HEK293 (cell line): ENCODE measurements around the gene LNPEP.
A peak's percentile ranks its signal among the peaks of the same experiment; 100 is the strongest.

ENCODE experiments used
- ATF2 ChIP-seq: fragments of 450-650 bp; formaldehyde crosslinking; IDR thresholded peaks from 2 replicates; pipeline ENCODE4 v1.5.1; 2016; ENCODE audit warnings: missing biosample characterization, missing genetic modification characterization, low read depth
- GLIS1 ChIP-seq: fragments of 450-650 bp; formaldehyde crosslinking; IDR thresholded peaks from 2 replicates; pipeline ENCODE4 v1.5.1; 2016; ENCODE audit warnings: missing biosample characterization, missing genetic modification characterization
- MEIS1 ChIP-seq: sonication (generic); formaldehyde crosslinking; IDR thresholded peaks from 2 replicates; pipeline ENCODE4 v1.8.1; 2022; ENCODE audit warnings: missing genetic modification reagents, mild to moderate bottlenecking, borderline replicate concordance
- MZF1 ChIP-seq: fragments of 450-650 bp; formaldehyde crosslinking; IDR thresholded peaks from 2 replicates; pipeline ENCODE4 v1.5.1; 2017; ENCODE audit warnings: missing biosample characterization, missing genetic modification characterization, borderline replicate concordance
- OVOL3 ChIP-seq: fragments of 450-650 bp; formaldehyde crosslinking; IDR thresholded peaks from 2 replicates; pipeline ENCODE4 v1.5.1; 2016; ENCODE audit warnings: missing biosample characterization, missing genetic modification characterization
- REPIN1 ChIP-seq: fragments of 450-650 bp; formaldehyde crosslinking; IDR thresholded peaks from 2 replicates; pipeline ENCODE4 v1.5.1; 2017; ENCODE audit warnings: missing biosample characterization, missing genetic modification characterization, low read depth
- SETDB1 ChIP-seq: IDR thresholded peaks from one replicate; pipeline ENCODE4 v1.6.1; 2017; ENCODE audit warnings: mild to moderate bottlenecking, low read length, moderate library complexity, mixed read lengths; ENCODE audit not compliant: insufficient read length
- YY2 ChIP-seq: fragments of 450-650 bp; formaldehyde crosslinking; IDR thresholded peaks from 2 replicates; pipeline ENCODE4 v1.5.1; 2016; ENCODE audit warnings: missing biosample characterization, missing genetic modification characterization
- ZBTB7A ChIP-seq: fragments of 450-650 bp; formaldehyde crosslinking; IDR thresholded peaks from 2 replicates; pipeline ENCODE4 v1.5.1; 2016; ENCODE audit warnings: low read depth, missing biosample characterization, missing genetic modification characterization
- ZIC2 ChIP-seq: fragments of 450-650 bp; formaldehyde crosslinking; IDR thresholded peaks from 2 replicates; pipeline ENCODE4 v1.5.1; 2016; ENCODE audit warnings: missing biosample characterization, missing genetic modification characterization
- ZNF112 ChIP-seq: fragments of 450-650 bp; formaldehyde crosslinking; IDR thresholded peaks from 2 replicates; pipeline ENCODE4 v1.5.0; 2017; ENCODE audit warnings: missing biosample characterization, missing genetic modification characterization
- ZNF114 ChIP-seq: fragments of 450-650 bp; formaldehyde crosslinking; IDR thresholded peaks from 2 replicates; pipeline ENCODE4 v1.5.0; 2017; ENCODE audit warnings: missing biosample characterization, missing genetic modification characterization
- ZNF132 ChIP-seq: fragments of 450-650 bp; formaldehyde crosslinking; IDR thresholded peaks from 2 replicates; pipeline ENCODE4 v1.5.1; 2017; ENCODE audit warnings: missing biosample characterization, missing genetic modification characterization, borderline replicate concordance
- ZNF146 ChIP-seq: fragments of 450-650 bp; formaldehyde crosslinking; IDR thresholded peaks from 2 replicates; pipeline ENCODE4 v1.5.1; 2016; ENCODE audit warnings: missing biosample characterization, missing genetic modification characterization
- ZNF174 ChIP-seq: fragments of 450-650 bp; formaldehyde crosslinking; IDR thresholded peaks from 2 replicates; pipeline ENCODE4 v1.5.0; 2017; ENCODE audit warnings: missing biosample characterization, mild to moderate bottlenecking, missing genetic modification characterization
- ZNF214 ChIP-seq: fragments of 450-650 bp; formaldehyde crosslinking; IDR thresholded peaks from 2 replicates; pipeline ENCODE4 v1.5.1; 2017; ENCODE audit warnings: missing biosample characterization, mild to moderate bottlenecking, missing genetic modification characterization, borderline replicate concordance
- ZNF341 ChIP-seq: fragments of 450-650 bp; formaldehyde crosslinking; IDR thresholded peaks from 2 replicates; pipeline ENCODE4; 2016; ENCODE audit warnings: low read depth, missing biosample characterization, missing genetic modification characterization
- ZNF350 ChIP-seq: fragments of 450-650 bp; formaldehyde crosslinking; IDR thresholded peaks from 2 replicates; pipeline ENCODE4 v1.5.0; 2017; ENCODE audit warnings: missing biosample characterization, mild to moderate bottlenecking, missing genetic modification characterization
- ZNF37A ChIP-seq: fragments of 450-650 bp; IDR thresholded peaks from 2 replicates; pipeline ENCODE4 v1.5.1; 2018; ENCODE audit warnings: missing biosample characterization, missing genetic modification characterization
- ZNF391 ChIP-seq: fragments of 450-650 bp; formaldehyde crosslinking; IDR thresholded peaks from 2 replicates; pipeline ENCODE4 v1.5.1; 2016; ENCODE audit warnings: low read depth, missing biosample characterization, missing genetic modification characterization, borderline replicate concordance
- ZNF423 ChIP-seq: fragments of 450-650 bp; formaldehyde crosslinking; IDR thresholded peaks from 2 replicates; pipeline ENCODE4 v1.5.1; 2016; ENCODE audit warnings: missing biosample characterization, missing genetic modification characterization
- ZNF529 ChIP-seq: fragments of 450-650 bp; formaldehyde crosslinking; IDR thresholded peaks from 2 replicates; pipeline ENCODE4 v1.5.1; 2017; ENCODE audit warnings: missing genetic modification characterization, missing biosample characterization; ENCODE audit not compliant: insufficient replicate concordance
- ZNF558 ChIP-seq: fragments of 450-650 bp; formaldehyde crosslinking; IDR thresholded peaks from 2 replicates; pipeline ENCODE4 v1.5.1; 2016; ENCODE audit warnings: missing biosample characterization, missing genetic modification characterization
- ZNF585B ChIP-seq: fragments of 450-650 bp; formaldehyde crosslinking; IDR thresholded peaks from 2 replicates; pipeline ENCODE4 v1.5.1; 2016; ENCODE audit warnings: missing biosample characterization, missing genetic modification characterization
- ZNF610 ChIP-seq: fragments of 450-650 bp; formaldehyde crosslinking; IDR thresholded peaks from 2 replicates; pipeline ENCODE4 v1.5.1; 2016; ENCODE audit warnings: missing biosample characterization, missing genetic modification characterization, borderline replicate concordance
- ZNF626 ChIP-seq: fragments of 450-650 bp; sonication (Bioruptor Pico); formaldehyde crosslinking; IDR thresholded peaks from 2 replicates; pipeline ENCODE4 v1.5.1; 2018; ENCODE audit warnings: missing biosample characterization, missing genetic modification characterization, inconsistent platforms
- ZNF837 ChIP-seq: fragments of 450-650 bp; formaldehyde crosslinking; IDR thresholded peaks from 2 replicates; pipeline ENCODE4 v1.5.1; 2016; ENCODE audit warnings: missing biosample characterization, missing genetic modification characterization
- ZSCAN18 ChIP-seq: fragments of 450-650 bp; formaldehyde crosslinking; IDR thresholded peaks from 2 replicates; pipeline ENCODE4 v1.5.1; 2016; ENCODE audit warnings: missing biosample characterization, missing genetic modification characterization
- TF ChIP-seq, protein P1 (sequence below): sonication (generic); formaldehyde crosslinking; IDR thresholded peaks from 2 replicates; pipeline ENCODE4 v1.8.1; 2022; ENCODE audit warnings: mild to moderate bottlenecking, moderate library complexity, missing genetic modification reagents
- TF ChIP-seq, protein P2 (sequence below): fragments of 450-650 bp; formaldehyde crosslinking; IDR thresholded peaks from 2 replicates; pipeline ENCODE4 v1.5.1; 2016; ENCODE audit warnings: missing biosample characterization, missing genetic modification characterization, borderline replicate concordance

The LNPEP gene

GRCh38 chr5:96934708-96935558, 947 bp upstream of the LNPEP start (continued):
- TF ChIP-seq MZF1 (tag by site-specific recombination) (peak; percentile 42; the same call in 1 of the 2 replicates), ZNF132 (tag by site-specific recombination) (no peak), GLIS1 (tag by site-specific recombination) (peak; percentile 97), REPIN1 (0 out of 2 replicates have a peak, but pooled peaks have one; percentile 29), ZNF391 (tag by site-specific recombination) (peak; percentile 70), YY2 (tag by site-specific recombination) (peak; percentile 75), SETDB1 (no peak), ZNF112 (no peak), ZNF214 (tag by site-specific recombination) (no peak), OVOL3 (peak; percentile 81; the same call in 1 of the 2 replicates), ZNF146 (tag by site-specific recombination) (peak; percentile 10; the same call in 1 of the 2 replicates), ZNF423 (peak; percentile 100), ZNF350 (tag by site-specific recombination) (no peak), ZIC2 (tag by site-specific recombination) (peak; percentile 98), MEIS1 (no peak), ZNF626 (no peak; the same call in 1 of the 2 replicates), ZNF174 (no peak), ZSCAN18 (0 out of 2 replicates have a peak, but pooled peaks have one; percentile 71), ZNF529 (tag by site-specific recombination) (no peak), ZNF341 (tag by site-specific recombination) (peak; percentile 83), ZBTB7A (tag by site-specific recombination) (peak; percentile 99), ZNF610 (tag by site-specific recombination) (peak; percentile 69; the same call in 1 of the 2 replicates), ZNF114 (tag by site-specific recombination) (no peak), ZNF585B (tag by site-specific recombination) (no peak; the same call in 1 of the 2 replicates), ATF2 (tag by site-specific recombination) (no peak), ZNF837 (tag by site-specific recombination) (peak; percentile 58), ZNF558 (0 out of 2 replicates have a peak, but pooled peaks have one; percentile 20), ZNF37A (tag by site-specific recombination) (peak; percentile 46; the same call in 1 of the 2 replicates)
- TF ChIP-seq, protein P1, sequence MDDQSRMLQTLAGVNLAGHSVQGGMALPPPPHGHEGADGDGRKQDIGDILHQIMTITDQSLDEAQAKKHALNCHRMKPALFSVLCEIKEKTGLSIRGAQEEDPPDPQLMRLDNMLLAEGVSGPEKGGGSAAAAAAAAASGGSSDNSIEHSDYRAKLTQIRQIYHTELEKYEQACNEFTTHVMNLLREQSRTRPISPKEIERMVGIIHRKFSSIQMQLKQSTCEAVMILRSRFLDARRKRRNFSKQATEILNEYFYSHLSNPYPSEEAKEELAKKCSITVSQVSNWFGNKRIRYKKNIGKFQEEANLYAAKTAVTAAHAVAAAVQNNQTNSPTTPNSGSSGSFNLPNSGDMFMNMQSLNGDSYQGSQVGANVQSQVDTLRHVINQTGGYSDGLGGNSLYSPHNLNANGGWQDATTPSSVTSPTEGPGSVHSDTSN (CRISPR knock-in tag) = no peak
- TF ChIP-seq, protein P2, sequence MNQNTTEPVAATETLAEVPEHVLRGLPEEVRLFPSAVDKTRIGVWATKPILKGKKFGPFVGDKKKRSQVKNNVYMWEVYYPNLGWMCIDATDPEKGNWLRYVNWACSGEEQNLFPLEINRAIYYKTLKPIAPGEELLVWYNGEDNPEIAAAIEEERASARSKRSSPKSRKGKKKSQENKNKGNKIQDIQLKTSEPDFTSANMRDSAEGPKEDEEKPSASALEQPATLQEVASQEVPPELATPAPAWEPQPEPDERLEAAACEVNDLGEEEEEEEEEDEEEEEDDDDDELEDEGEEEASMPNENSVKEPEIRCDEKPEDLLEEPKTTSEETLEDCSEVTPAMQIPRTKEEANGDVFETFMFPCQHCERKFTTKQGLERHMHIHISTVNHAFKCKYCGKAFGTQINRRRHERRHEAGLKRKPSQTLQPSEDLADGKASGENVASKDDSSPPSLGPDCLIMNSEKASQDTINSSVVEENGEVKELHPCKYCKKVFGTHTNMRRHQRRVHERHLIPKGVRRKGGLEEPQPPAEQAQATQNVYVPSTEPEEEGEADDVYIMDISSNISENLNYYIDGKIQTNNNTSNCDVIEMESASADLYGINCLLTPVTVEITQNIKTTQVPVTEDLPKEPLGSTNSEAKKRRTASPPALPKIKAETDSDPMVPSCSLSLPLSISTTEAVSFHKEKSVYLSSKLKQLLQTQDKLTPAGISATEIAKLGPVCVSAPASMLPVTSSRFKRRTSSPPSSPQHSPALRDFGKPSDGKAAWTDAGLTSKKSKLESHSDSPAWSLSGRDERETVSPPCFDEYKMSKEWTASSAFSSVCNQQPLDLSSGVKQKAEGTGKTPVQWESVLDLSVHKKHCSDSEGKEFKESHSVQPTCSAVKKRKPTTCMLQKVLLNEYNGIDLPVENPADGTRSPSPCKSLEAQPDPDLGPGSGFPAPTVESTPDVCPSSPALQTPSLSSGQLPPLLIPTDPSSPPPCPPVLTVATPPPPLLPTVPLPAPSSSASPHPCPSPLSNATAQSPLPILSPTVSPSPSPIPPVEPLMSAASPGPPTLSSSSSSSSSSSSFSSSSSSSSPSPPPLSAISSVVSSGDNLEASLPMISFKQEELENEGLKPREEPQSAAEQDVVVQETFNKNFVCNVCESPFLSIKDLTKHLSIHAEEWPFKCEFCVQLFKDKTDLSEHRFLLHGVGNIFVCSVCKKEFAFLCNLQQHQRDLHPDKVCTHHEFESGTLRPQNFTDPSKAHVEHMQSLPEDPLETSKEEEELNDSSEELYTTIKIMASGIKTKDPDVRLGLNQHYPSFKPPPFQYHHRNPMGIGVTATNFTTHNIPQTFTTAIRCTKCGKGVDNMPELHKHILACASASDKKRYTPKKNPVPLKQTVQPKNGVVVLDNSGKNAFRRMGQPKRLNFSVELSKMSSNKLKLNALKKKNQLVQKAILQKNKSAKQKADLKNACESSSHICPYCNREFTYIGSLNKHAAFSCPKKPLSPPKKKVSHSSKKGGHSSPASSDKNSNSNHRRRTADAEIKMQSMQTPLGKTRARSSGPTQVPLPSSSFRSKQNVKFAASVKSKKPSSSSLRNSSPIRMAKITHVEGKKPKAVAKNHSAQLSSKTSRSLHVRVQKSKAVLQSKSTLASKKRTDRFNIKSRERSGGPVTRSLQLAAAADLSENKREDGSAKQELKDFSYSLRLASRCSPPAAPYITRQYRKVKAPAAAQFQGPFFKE (tag by site-specific recombination) = no peak
